H1 (cell line): ENCODE results near the gene ZNF425. TPM values are rescaled to one million over a fixed set of nuclear protein-coding genes. Genes with fewer than 3 reads are reported as not detected.

ENCODE experiments used
- CTCF ChIA-PET: fragments of 300-600 bp; sonication (Branson Sonifier 250); formaldehyde crosslinking; loops from one replicate; lab custom pipeline; 2021; ENCODE audit not compliant: partially characterized antibody; lab: Charles Lee
- POLR2A ChIA-PET: fragments of 300-600 bp; sonication (Branson Sonifier 250); formaldehyde crosslinking; loops from one replicate; lab custom pipeline; 2021; ENCODE audit warnings: inconsistent platforms; ENCODE audit not compliant: partially characterized antibody; lab: Charles Lee
- DNase-seq, 2 experiments: peaks; one replicate each; pipeline versions ENCODE4 v3.0.0 to v3.0.0-alpha.2; 2010 to 2022; ENCODE audit warnings: low spot score in 2 of 2, low read depth in 1 of 2, mixed read lengths in 1 of 2
- FAIRE-seq: peaks from 2 replicates; lab custom pipeline; 2011; peaks lifted over from hg19 to GRCh38; lab: Jason Lieb, UNC
- H2AFZ ChIP-seq: 2 replicates; pipeline ENCODE4 v1.8.1; 2012; ENCODE audit warnings: low read length, inconsistent platforms
- H2AK5ac ChIP-seq: 2 replicates; pipeline ENCODE4 v1.6.1; 2013; ENCODE audit warnings: low read depth, low read length
- H2BK120ac ChIP-seq: replicated peaks from 2 replicates; pipeline ENCODE3; 2013; ENCODE audit warnings: low read depth, low read length, inconsistent platforms
- H2BK12ac ChIP-seq: 2 replicates; pipeline ENCODE4 v1.6.1; 2013; ENCODE audit warnings: low read depth, low read length
- H2BK15ac ChIP-seq: 2 replicates; pipeline ENCODE4 v1.6.1; 2013; ENCODE audit warnings: low read length
- H2BK20ac ChIP-seq: 2 replicates; pipeline ENCODE4 v1.6.1; 2013; ENCODE audit warnings: low read length
- H2BK5ac ChIP-seq: 2 replicates; pipeline ENCODE4 v1.6.1; 2013; ENCODE audit warnings: low read depth, low read length
- H3K14ac ChIP-seq: 2 replicates; pipeline ENCODE4 v1.6.1; 2013; ENCODE audit warnings: inconsistent platforms; ENCODE audit not compliant: insufficient read length
- H3K18ac ChIP-seq: 2 replicates; pipeline ENCODE4 v1.6.1; 2013; ENCODE audit warnings: low read length; ENCODE audit errors: extremely low read depth
- H3K23ac ChIP-seq: 2 replicates; pipeline ENCODE4 v1.6.1; 2013; ENCODE audit warnings: inconsistent platforms; ENCODE audit not compliant: insufficient read length
- H3K23me2 ChIP-seq: 2 replicates; pipeline ENCODE4 v1.6.1; 2013; ENCODE audit warnings: low read depth, low read length
- H3K27ac ChIP-seq: 2 replicates; pipeline ENCODE4 v1.6.1; 2011; ENCODE audit warnings: low read depth, low read length, inconsistent platforms
- H3K27me3 ChIP-seq, 4 experiments: replicated peaks in 1 of 4; 1 replicate in 1 of 4; 2 replicates in 3 of 4; pipeline versions ENCODE4 v1.6.1 to v1.8.1; 2011 to 2013; ENCODE audit warnings: low read length in 3 of 4, mild to moderate bottlenecking in 3 of 4, inconsistent platforms in 2 of 4, mixed read lengths in 2 of 4, moderate library complexity in 1 of 4; ENCODE audit not compliant: control insufficient read depth in 3 of 4, insufficient read depth in 3 of 4; ENCODE audit errors: extremely low read depth in 1 of 4
- H3K36me3 ChIP-seq, 4 experiments: 2 replicates each; pipeline versions ENCODE4 v1.6.1 to v1.8.1; 2011 to 2013; ENCODE audit warnings: mild to moderate bottlenecking in 4 of 4, low read length in 3 of 4, moderate library complexity in 2 of 4, control low read depth in 1 of 4, inconsistent platforms in 1 of 4; ENCODE audit not compliant: insufficient read depth in 4 of 4, control insufficient read depth in 2 of 4
- H3K4ac ChIP-seq: replicated peaks from 2 replicates; pipeline ENCODE3; 2013; ENCODE audit warnings: low read length, low read depth, mixed read lengths, inconsistent platforms; ENCODE audit not compliant: insufficient read length
- H3K4me1 ChIP-seq, 4 experiments: replicated peaks in 1 of 4; 1 replicate in 1 of 4; 2 replicates in 3 of 4; pipeline versions ENCODE4 v1.6.1 to v1.8.1; 2011 to 2013; ENCODE audit warnings: low read length in 3 of 4, inconsistent platforms in 2 of 4, mixed read lengths in 1 of 4; ENCODE audit not compliant: insufficient read depth in 4 of 4, control insufficient read depth in 3 of 4
- H3K4me2 ChIP-seq, 2 experiments: 2 replicates each; pipeline versions ENCODE4 v1.6.1 to v1.8.1; 2011 to 2013; ENCODE audit warnings: low read depth in 2 of 2, low read length in 2 of 2, control low read depth in 1 of 2, inconsistent platforms in 1 of 2, mild to moderate bottlenecking in 1 of 2; ENCODE audit not compliant: insufficient read depth in 1 of 2
- H3K4me3 ChIP-seq, 4 experiments: fragments of 200-600, 300-600 bp in 1 of 4; sonication (generic), shearing (Covaris generic), sonication (Bioruptor Twin) in 1 of 4; 2 replicates each; pipeline versions ENCODE4 v1.5.1 to v1.8.1; 2011 to 2016; ENCODE audit warnings: low read length in 4 of 4, low read depth in 3 of 4, control low read depth in 2 of 4, inconsistent platforms in 2 of 4, mild to moderate bottlenecking in 2 of 4, mixed read lengths in 1 of 4, moderate library complexity in 1 of 4; ENCODE audit not compliant: insufficient read depth in 2 of 4; ENCODE audit errors: extremely low read depth in 1 of 4
- H3K56ac ChIP-seq: replicated peaks from 2 replicates; pipeline ENCODE3; 2013; ENCODE audit warnings: low read depth, mild to moderate bottlenecking, mixed read lengths, low read length, inconsistent platforms; ENCODE audit not compliant: insufficient read length
- H3K79me1 ChIP-seq: 2 replicates; pipeline ENCODE4 v1.6.1; 2013; ENCODE audit warnings: low read depth, low read length, control low read depth
- H3K79me2 ChIP-seq, 2 experiments: 2 replicates each; pipeline versions ENCODE4 v1.6.1 to v1.8.1; 2012 to 2013; ENCODE audit warnings: low read length in 2 of 2, mild to moderate bottlenecking in 2 of 2, inconsistent platforms in 1 of 2; ENCODE audit not compliant: insufficient read depth in 2 of 2, control insufficient read depth in 1 of 2
- H3K9ac ChIP-seq, 4 experiments: replicated peaks in 1 of 4; 1 replicate in 1 of 4; 2 replicates in 3 of 4; pipeline versions ENCODE4 v1.6.1 to v1.8.1; 2011 to 2013; ENCODE audit warnings: low read depth in 3 of 4, low read length in 3 of 4, control low read depth in 2 of 4, mild to moderate bottlenecking in 2 of 4, moderate library complexity in 2 of 4, inconsistent platforms in 1 of 4; ENCODE audit errors: extremely low read depth in 1 of 4
- H3K9me3 ChIP-seq, 2 experiments: 2 replicates each; pipeline versions ENCODE4 v1.6.1 to v1.8.1; 2012 to 2013; ENCODE audit warnings: mild to moderate bottlenecking in 2 of 2, moderate library complexity in 2 of 2, control low read depth in 1 of 2, inconsistent platforms in 1 of 2, low read depth in 1 of 2, low read length in 1 of 2, mixed read lengths in 1 of 2; ENCODE audit not compliant: insufficient read depth in 2 of 2
- H4K20me1 ChIP-seq, 2 experiments: replicated peaks in 1 of 2; 2 replicates each; pipeline versions ENCODE3 to v1.8.1; 2011 to 2013; ENCODE audit warnings: inconsistent platforms in 2 of 2, low read length in 2 of 2, mild to moderate bottlenecking in 1 of 2; ENCODE audit not compliant: insufficient read depth in 2 of 2, control insufficient read depth in 1 of 2
- H4K5ac ChIP-seq: 2 replicates; pipeline ENCODE4 v1.6.1; 2013; ENCODE audit warnings: low read length, low read depth, mixed read lengths, inconsistent platforms; ENCODE audit not compliant: insufficient read length
- H4K8ac ChIP-seq: 2 replicates; pipeline ENCODE4 v1.8.0; 2013; ENCODE audit warnings: mild to moderate bottlenecking, moderate library complexity, low read length, inconsistent platforms; ENCODE audit not compliant: insufficient read depth; ENCODE audit errors: extremely low read depth
- H4K91ac ChIP-seq: replicated peaks from 2 replicates; pipeline ENCODE3; 2013; ENCODE audit warnings: low read length, mixed read lengths, inconsistent platforms; ENCODE audit not compliant: insufficient read length
- CBX5 ChIP-seq: fragments of 300-800, 300-1000 bp; sonication (generic); IDR thresholded peaks from 2 replicates; pipeline ENCODE4 v1.7.1; 2016; ENCODE audit warnings: antibody characterized with exemption, low read length, low read depth
- CREB1 ChIP-seq: IDR thresholded peaks from 2 replicates; pipeline ENCODE4 v1.6.1; 2012; ENCODE audit warnings: inconsistent platforms
- GTF2F1 ChIP-seq: IDR thresholded peaks from 2 replicates; pipeline ENCODE4 v1.6.1; 2012; ENCODE audit warnings: low read depth, low read length, improper control_type of control experiment, borderline replicate concordance
- JUND ChIP-seq: IDR thresholded peaks from 2 replicates; pipeline ENCODE4 v1.6.1; 2011; ENCODE audit warnings: mild to moderate bottlenecking, improper control_type of control experiment, low read length
- MAFK ChIP-seq: IDR thresholded peaks from 2 replicates; pipeline ENCODE4 v1.6.1; 2012; ENCODE audit warnings: low read depth, mild to moderate bottlenecking, improper control_type of control experiment, low read length
- RFX5 ChIP-seq: IDR thresholded peaks from 2 replicates; pipeline ENCODE4 v1.6.1; 2011; ENCODE audit warnings: low read depth, low read length, improper control_type of control experiment, borderline replicate concordance
- RNF2 ChIP-seq: fragments of 200-900, 300-1000 bp; sonication (generic); IDR thresholded peaks from 2 replicates; pipeline ENCODE4 v1.7.1; 2016; ENCODE audit warnings: borderline replicate concordance, low read depth, mild to moderate bottlenecking, antibody characterized with exemption, low read length; ENCODE audit not compliant: poor library complexity, severe bottlenecking; ENCODE audit errors: missing control alignments
- WGBS, 2 experiments: shearing (Covaris generic) in 1 of 2; methylation state at CpG; one replicate each; pipeline versions ENCODE4 v1.1.6 to v1.1.7; 2013 to 2015; ENCODE audit warnings: low lambda C conversion rate in 2 of 2, mixed read lengths in 2 of 2, inconsistent platforms in 1 of 2, low coverage in 1 of 2, missing lambda C conversion rate in 1 of 2; ENCODE audit not compliant: insufficient replicate concordance in 2 of 2, insufficient coverage in 1 of 2, insufficient read length in 1 of 2; ENCODE audit errors: extremely low coverage in 1 of 2, missing lambda C conversion rate in 1 of 2; 5-methylcytosine and 5-hydroxymethylcytosine counted together
- polyA plus RNA-seq, 7 experiments: library from polyadenylated mRNA; depleted of rRNA in 3 of 7; stranded (reverse) in 5 of 7; unstranded in 2 of 7; fragments of >200 nt in 5 of 7; fragments of 200-250 nt in 2 of 7; gene quantifications; 1 replicate in 5 of 7; 2 replicates in 1 of 7; 4 replicates in 1 of 7; pipeline versions ENCODE4 v1.2.1 to v1.2.3, GENCODE V29; 2011 to 2013; ENCODE audit warnings: missing spikeins in 2 of 7, mixed read lengths in 2 of 7
- total RNA-seq: library from RNA; stranded (reverse); fragmentation: NEBNext Ultra II Directional; extraction: Animal tissue kit (Norgen Biotek cat#: 25700); gene quantifications from 2 replicates; pipeline ENCODE4 v1.2.1, GENCODE V29; 2021

Gene ZNF425
- total and polyA plus RNA-seq, 2 of the 8 experiments (the other 6 are each of a cell fraction or from before 2014, with no cell fraction given): 3.4 to 6.1 TPM

DNA sequence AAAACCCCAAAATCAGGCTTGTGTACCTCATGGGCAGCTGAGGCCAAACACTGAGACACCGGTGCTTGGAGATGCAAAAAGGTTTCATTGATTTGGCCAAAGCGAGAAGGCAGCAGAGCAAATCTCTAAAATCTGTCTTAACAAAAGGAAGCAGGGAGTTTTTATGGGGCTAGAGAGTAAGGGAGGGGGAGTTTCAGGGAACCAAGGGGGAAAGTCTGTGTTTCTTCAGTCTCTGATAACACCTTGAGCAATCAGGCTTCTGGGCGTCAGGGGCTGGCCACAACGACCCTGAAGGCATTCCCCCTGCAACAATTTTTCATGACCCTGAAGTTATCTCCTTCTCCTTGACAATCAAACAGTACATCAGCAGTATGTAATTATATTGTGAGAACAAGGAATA is 32.9 kb downstream of the ZNF425 start:
- Histone ChIP-seq H2BK5ac (no peak overlapping the region), H3K9me3 (no peaks in the 10 kb centered on the region), H3K4me3 (no peak overlapping the region), H2BK12ac (no peak overlapping the region), H4K8ac (no peak overlapping the region), H3K79me1 (no peaks in the 10 kb centered on the region), H2AFZ (no peak overlapping the region), H2BK20ac (no peak overlapping the region; the same call in 1 of the 2 replicates), H4K5ac (no peak overlapping the region), H2AK5ac (no peak overlapping the region), H4K91ac (no peak overlapping the region), H3K18ac (no peak overlapping the region), H3K23me2 (peaks cover 3% of the 10 kb centered on the region; the same call in 1 of the 2 replicates), H3K79me2 (peaks cover 0 to 16% of the 10 kb centered on the region in 2 experiments; a peak in 2 of 4 replicates), H3K14ac (no peak overlapping the region), H3K4me1 (peaks cover 0 to 6% (median 2%) of the 10 kb centered on the region in 4 experiments; a peak in 2 of 7 replicates)
- 81% methylated on average over 4 of the region's 4 CpGs; no CpG with 5 or more reads in 1 of the 2 experiments for WGBS, 2 experiments
- FAIRE-seq: no peak
- no peak for DNase-seq
- no peak for TF ChIP-seq MAFK
- TF ChIP-seq GTF2F1: no peak
- no peak for TF ChIP-seq CREB1
- TF ChIP-seq RFX5: no peak
- TF ChIP-seq RNF2: no peak
- no peak for TF ChIP-seq CBX5
- no peak for TF ChIP-seq JUND
- TF ChIP-seq, all 59 proteins: peak for 0
- peaks cover 0 to 5% (median 0%) of the 10 kb centered on the region in 4 experiments; a peak in 1 of 8 replicates for H3K36me3 ChIP-seq
- H3K9ac ChIP-seq: no peak overlapping the region
- no peak overlapping the region for H3K23ac ChIP-seq
- CTCF ChIA-PET: interaction anchor here (1.5 to 2.2 kb wide), 4 partner anchors 11 to 88 kb away, joined by 4 to 9 read pairs (median 6); partner anchors contain the start of gene ZNF425
- H3K4ac ChIP-seq: no peak overlapping the region
- no peak overlapping the region for H2BK15ac ChIP-seq
- no peaks in the 10 kb centered on the region for H3K27me3 ChIP-seq
- H3K4me2 ChIP-seq: no peak overlapping the region
- H3K56ac ChIP-seq: no peak overlapping the region
- H4K20me1 ChIP-seq: no peaks in the 10 kb centered on the region
- no peak overlapping the region for H2BK120ac ChIP-seq
- POLR2A ChIA-PET: interaction anchor here (1.4 kb wide), 1 partner anchor 21 kb away, joined by 3 read pairs; no protein-coding TSS in a partner anchor
- H3K27ac ChIP-seq: no peak overlapping the region
